ENCODE results near the gene SAPCD2. TPM values are rescaled to one million over a fixed set of nuclear protein-coding genes. Genes with fewer than 3 reads are reported as not detected.

The SAPCD2 gene
- total and polyA plus RNA-seq, 9 of the 15 experiments (the other 6 are each of a cell fraction or from before 2014, with no cell fraction given): 3.4 to 91.8 (median 18.8) TPM

DNA sequence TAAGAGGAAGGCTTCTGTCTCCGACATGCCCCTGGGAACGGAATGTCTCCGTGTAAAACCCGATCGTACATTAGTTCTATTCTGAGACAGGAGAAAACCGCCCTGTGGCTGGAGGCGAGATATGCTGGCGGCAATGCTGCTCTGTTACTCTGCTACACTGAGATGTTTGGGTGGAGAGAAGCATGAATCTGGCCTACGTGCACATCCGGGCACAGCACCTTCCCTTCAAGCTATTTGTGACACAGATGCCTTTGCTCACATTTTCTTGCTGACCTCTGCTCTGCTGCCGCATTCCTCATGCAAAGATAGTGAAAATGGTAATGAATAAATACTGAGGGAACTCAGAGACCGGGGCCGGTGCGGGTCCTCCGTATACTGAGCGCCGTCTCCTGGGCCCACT is 46.4 kb upstream of the SAPCD2 start:
- Histone ChIP-seq H3K4me3 (no peak overlapping the region), H4K20me1 (replicated peaks; ENCODE audit: control insufficient read depth, insufficient read depth, low read length) (no peaks in the 10 kb centered on the region), H3K79me2 (ENCODE audit: control insufficient read depth, insufficient read depth, low read length) (peaks cover 27% of the 10 kb centered on the region), H3K9me3 (replicated peaks; ENCODE audit: control insufficient read depth, insufficient read depth, low read depth, low read length) (no peaks in the 10 kb centered on the region), H3K4me1 (replicated peaks in 1 of 2; ENCODE audit: control insufficient read depth in 2 of 2, insufficient read depth in 2 of 2, low read length in 2 of 2) (peaks cover 18 to 54% of the 10 kb centered on the region in 2 experiments), H2AFZ (ENCODE audit: low read depth, low read length) (peak overlapping the region; percentile 44; the same call in 1 of the 2 replicates), H3K4me2 (ENCODE audit: insufficient read depth, low read length) (peak overlapping the region; percentile 58), H3K27ac (ENCODE audit: extremely low read depth, low read depth, low read length) (peak overlapping the region; percentile 35; the same call in 1 of the 3 replicates), H3K9ac (ENCODE audit: insufficient read depth in 1 of 2, low read depth in 2 of 2, low read length in 2 of 2) (peak overlapping the region in 1 of 2 experiments; percentile 82; a peak in 1 of 4 replicates), H3K36me3 (ENCODE audit: control insufficient read depth, insufficient read depth, low read length) (peaks cover 18% of the 10 kb centered on the region; the same call in 2 of the 3 replicates), H3K27me3 (ENCODE audit: control insufficient read depth in 2 of 2, insufficient read depth in 2 of 2, low read length in 2 of 2) (no peaks in the 10 kb centered on the region), H3K9me1 (ENCODE audit: control insufficient read depth, insufficient read depth, low read length) (no peaks in the 10 kb centered on the region)
- DNase-seq (ENCODE audit: extremely low read depth in 1 of 4, low spot score in 3 of 4) (peak in 1 of 4 experiments; percentile 66), ATAC-seq (no peak), FAIRE-seq (peak; percentile 37)
- intact Hi-C loops (cut with micrococcal nuclease): loop anchor here (5.0 kb wide), 1 partner anchor 64 kb away; the partner anchor contains the start of gene ENTPD2
- ChIA-PET CTCF (ENCODE audit: low intra/inter-chr PET ratio) (no interaction called here), POLR2A (interaction anchor here (1.0 kb wide), 1 partner anchor 10 kb away, joined by 3 read pairs; no protein-coding TSS in a partner anchor)
- no TSS peak for BruUV-seq (replicated peaks)
- WGBS (ENCODE audit: insufficient coverage, low coverage, missing lambda C conversion rate): 27% methylated on average over 17 of the region's 17 CpGs
- in situ Hi-C loops (cut with MboI): no loop called here
- TF ChIP-seq AFF4 (CRISPR knock-in tag; IDR thresholded peaks at IDR 0.05) (no peak), ERF (CRISPR knock-in tag; IDR thresholded peaks at IDR 0.05) (no peak), ZNF507 (tag; conservative IDR thresholded peaks at IDR 0.05) (no peak), BRD4 (IDR thresholded peaks at IDR 0.05) (no peak), MTA3 (IDR thresholded peaks at IDR 0.05; ENCODE audit: borderline replicate concordance) (no peak), CREBBP (IDR thresholded peaks at IDR 0.05; ENCODE audit: low read depth, low read length) (no peak), EWSR1 (IDR thresholded peaks at IDR 0.05; ENCODE audit: borderline replicate concordance, low read depth, partially characterized antibody) (no peak), HNRNPUL1 (IDR thresholded peaks at IDR 0.05; ENCODE audit: low read length) (no peak), KLF6 (CRISPR knock-in tag; IDR thresholded peaks at IDR 0.05; ENCODE audit: borderline replicate concordance) (no peak), SIX5 (IDR thresholded peaks at IDR 0.05; ENCODE audit: borderline replicate concordance in 1 of 2, insufficient read depth in 1 of 2, low read depth in 1 of 2, low read length in 2 of 2) (no peak), PHF21A (IDR thresholded peaks at IDR 0.05; ENCODE audit: borderline replicate concordance, low read depth) (peak; percentile 60; the same call in 1 of the 2 replicates), ELF4 (CRISPR knock-in tag; IDR thresholded peaks at IDR 0.05) (no peak), ZNF175 (CRISPR knock-in tag; IDR thresholded peaks at IDR 0.05; ENCODE audit: low read depth) (no peak), SUPT5H (IDR thresholded peaks at IDR 0.05) (no peak), ZNF57 (CRISPR knock-in tag; IDR thresholded peaks at IDR 0.05) (no peak), ZNF134 (CRISPR knock-in tag; conservative IDR thresholded peaks at IDR 0.05) (no peak), THRAP3 (IDR thresholded peaks at IDR 0.05; ENCODE audit: borderline replicate concordance) (no peak), TSC22D4 (tag; IDR thresholded peaks at IDR 0.05) (no peak)
- TF ChIP-seq, protein P1, sequence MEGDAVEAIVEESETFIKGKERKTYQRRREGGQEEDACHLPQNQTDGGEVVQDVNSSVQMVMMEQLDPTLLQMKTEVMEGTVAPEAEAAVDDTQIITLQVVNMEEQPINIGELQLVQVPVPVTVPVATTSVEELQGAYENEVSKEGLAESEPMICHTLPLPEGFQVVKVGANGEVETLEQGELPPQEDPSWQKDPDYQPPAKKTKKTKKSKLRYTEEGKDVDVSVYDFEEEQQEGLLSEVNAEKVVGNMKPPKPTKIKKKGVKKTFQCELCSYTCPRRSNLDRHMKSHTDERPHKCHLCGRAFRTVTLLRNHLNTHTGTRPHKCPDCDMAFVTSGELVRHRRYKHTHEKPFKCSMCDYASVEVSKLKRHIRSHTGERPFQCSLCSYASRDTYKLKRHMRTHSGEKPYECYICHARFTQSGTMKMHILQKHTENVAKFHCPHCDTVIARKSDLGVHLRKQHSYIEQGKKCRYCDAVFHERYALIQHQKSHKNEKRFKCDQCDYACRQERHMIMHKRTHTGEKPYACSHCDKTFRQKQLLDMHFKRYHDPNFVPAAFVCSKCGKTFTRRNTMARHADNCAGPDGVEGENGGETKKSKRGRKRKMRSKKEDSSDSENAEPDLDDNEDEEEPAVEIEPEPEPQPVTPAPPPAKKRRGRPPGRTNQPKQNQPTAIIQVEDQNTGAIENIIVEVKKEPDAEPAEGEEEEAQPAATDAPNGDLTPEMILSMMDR (IDR thresholded peaks at IDR 0.05 in 2 of 3, conservative IDR thresholded peaks at IDR 0.05 in 1 of 3; ENCODE audit: insufficient read depth in 2 of 3, low read depth in 1 of 3, low read length in 3 of 3): 0 out of 6 replicates have a peak, but pooled peaks of 1 of the 3 experiments have one; percentile 2

All from K562 (cell line).